AML-193 (cell line): Measurements from ENCODE around the gene NF1.
"Not testable (repeated sequence)": the region's sequence is repeated elsewhere in the genome, so short reads cannot be mapped to it uniquely, and the experiment has no call there.

ENCODE experiments used
- DNase-seq, 2 experiments: peaks; one replicate each; lab custom pipeline; 2025; lab: John Stamatoyannopoulos, UW

NF1 gene

GRCh38 chr17:31078290-31078689, 16.5 kb upstream of the NF1 start:
- no peak for DNase-seq

GRCh38 chr17:31079731-31080130, 15.0 kb upstream of the NF1 start:
- DNase-seq: no peak

GRCh38 chr17:31085563-31085962, 9.2 kb upstream of the NF1 start:
- DNase-seq: peak in 1 of 2 experiments; percentile 10

GRCh38 chr17:31089471-31089870, 5.3 kb upstream of the NF1 start:
- DNase-seq: no peak

GRCh38 chr17:31090650-31091049, 4.1 kb upstream of the NF1 start:
- DNase-seq: not testable (repeated sequence)

- DNase-seq: no peak
These were observed 2.2 kb upstream of the NF1 start for GRCh38 chr17:31092475-31093064.

GRCh38 chr17:31093866-31094599, 744 bp upstream of the NF1 start:
- DNase-seq: no peak

GRCh38 chr17:31095236-31096105, 694 bp downstream of the NF1 start:
- DNase-seq: no peak

GRCh38 chr17:31096106-31096436, 1.3 kb downstream of the NF1 start:
- DNase-seq: no peak

GRCh38 chr17:31099016-31099415, 4.2 kb downstream of the NF1 start:
- DNase-seq: no peak

GRCh38 chr17:31100840-31101459, 6.2 kb downstream of the NF1 start:
- no peak for DNase-seq

- no peak for DNase-seq
These were observed 7.2 kb downstream of the NF1 start for GRCh38 chr17:31101943-31102342.

GRCh38 chr17:31105991-31106390, 11.2 kb downstream of the NF1 start:
- no peak for DNase-seq

- DNase-seq: no peak
These were observed 16.4 kb downstream of the NF1 start for GRCh38 chr17:31111183-31111582.

GRCh38 chr17:31112001-31112661, 17.4 kb downstream of the NF1 start:
- no peak for DNase-seq

- not testable (repeated sequence) for DNase-seq
These were observed 18.6 kb downstream of the NF1 start for GRCh38 chr17:31113368-31113767.

- no peak for DNase-seq
These were observed 19.2 kb downstream of the NF1 start for GRCh38 chr17:31113939-31114338.

- no peak for DNase-seq
These were observed 20.3 kb downstream of the NF1 start for GRCh38 chr17:31114956-31115555.

- no peak for DNase-seq
These were observed 21.4 kb downstream of the NF1 start for GRCh38 chr17:31116167-31116566.

GRCh38 chr17:31122746-31123145, 28.0 kb downstream of the NF1 start:
- DNase-seq: no peak

GRCh38 chr17:31126318-31126717, 31.5 kb downstream of the NF1 start:
- no peak for DNase-seq

- no peak for DNase-seq
These were observed 33.5 kb downstream of the NF1 start for GRCh38 chr17:31128241-31128640.
